Bone marrow (tissue), 2 donors: ENCODE data around the gene CBX2.
A peak's percentile ranks its signal among the peaks of the same experiment; 100 is the strongest.

ENCODE experiments used
- DNase-seq, 2 donors: peaks; one replicate each; lab custom pipeline; 2025; lab: John Stamatoyannopoulos, UW

CBX2 gene

GRCh38 chr17:79799538-79800324, 21.8 kb downstream of the CBX2 start:
- DNase-seq: no peak

GRCh38 chr17:79800325-79801155, 22.6 kb downstream of the CBX2 start:
- DNase-seq: no peak

- no peak for DNase-seq
Measured at GRCh38 chr17:79801156-79802038, 23.4 kb downstream of the CBX2 start.

- DNase-seq: no peak
Measured at GRCh38 chr17:79802039-79802735, 24.2 kb downstream of the CBX2 start.

- no peak for DNase-seq
Measured at GRCh38 chr17:79802736-79803420, 24.9 kb downstream of the CBX2 start.

- DNase-seq: no peak
Measured at GRCh38 chr17:79803421-79803996, 25.6 kb downstream of the CBX2 start.

- DNase-seq: peak in 1 of 2 donors; percentile 41
Measured at GRCh38 chr17:79803997-79804855, 26.3 kb downstream of the CBX2 start.

- DNase-seq: no peak
Measured at GRCh38 chr17:79804856-79805696, 27.1 kb downstream of the CBX2 start.

- no peak for DNase-seq
Measured at GRCh38 chr17:79806446-79806760, 28.5 kb downstream of the CBX2 start.

GRCh38 chr17:79806863-79807720, 29.1 kb downstream of the CBX2 start:
- DNase-seq: no peak

GRCh38 chr17:79808763-79809529, 31.0 kb downstream of the CBX2 start:
- peak in 1 of 2 donors; percentile 42 for DNase-seq

- DNase-seq: no peak
Measured at GRCh38 chr17:79809530-79810129, 31.7 kb downstream of the CBX2 start.

- DNase-seq: peak in 1 of 2 donors; percentile 22
Measured at GRCh38 chr17:79810130-79811010, 32.4 kb downstream of the CBX2 start.

- DNase-seq: no peak
Measured at GRCh38 chr17:79811011-79811867, 33.3 kb downstream of the CBX2 start.
